Caco-2 (cell line): ENCODE measurements around the gene SHOC1. TPM values are rescaled to one million over a fixed set of nuclear protein-coding genes. Genes with fewer than 3 reads are reported as not detected.

ENCODE experiments used
- Bru-seq: library from RNA; stranded (reverse); fragments of 400-500 nt; gene quantifications from one replicate; lab custom pipeline; 2021; lab: Mats Ljungman, UMichigan
- BruChase-seq, 2 experiments: library from RNA; stranded (reverse); fragments of 400-500 nt; gene quantifications; one replicate each; lab custom pipeline; 2021; lab: Mats Ljungman, UMichigan
- BruUV-seq: library from RNA; stranded (reverse); fragments of 400-500 nt; replicated peaks from 2 replicates; lab custom pipeline; 2021; lab: Mats Ljungman, UMichigan
- CTCF ChIA-PET: fragments of 300-600 bp; sonication (Branson Sonifier 250); formaldehyde crosslinking; loops from one replicate; lab custom pipeline; 2022; ENCODE audit warnings: antibody characterized with exemption; lab: Charles Lee
- POLR2A ChIA-PET: fragments of 300-600 bp; sonication (Branson Sonifier 250); formaldehyde crosslinking; loops from one replicate; lab custom pipeline; 2022; ENCODE audit warnings: antibody characterized with exemption; lab: Charles Lee
- DNase-seq, 2 experiments: peaks; one replicate each; pipeline versions ENCODE4 v3.0.0 to v3.0.0-alpha.2; 2020 to 2022
- H3K27me3 ChIP-seq: replicated peaks from 2 replicates; pipeline ENCODE4 v1.6.0; 2011; ENCODE audit warnings: low read length; ENCODE audit not compliant: control insufficient read depth, insufficient read depth
- H3K36me3 ChIP-seq: 2 replicates; pipeline ENCODE4 v1.5.1; 2011; ENCODE audit warnings: low read length; ENCODE audit not compliant: control insufficient read depth, insufficient read depth
- H3K4me1 ChIP-seq: fragments of 250-450 bp; sonication (Bioruptor Pico); 2 replicates; pipeline ENCODE4 v1.5.1; 2020; ENCODE audit warnings: mild to moderate bottlenecking
- H3K4me3 ChIP-seq: 2 replicates; pipeline ENCODE4 v1.5.1; 2011; ENCODE audit warnings: low read depth, mild to moderate bottlenecking, control low read depth, low read length
- H3K9me3 ChIP-seq: fragments of 250-450 bp; sonication (Bioruptor Pico); 2 replicates; pipeline ENCODE4 v1.5.1; 2020; ENCODE audit warnings: mild to moderate bottlenecking, moderate library complexity
- H3K27ac Mint-ChIP-seq: one replicate; pipeline ENCODE4 v1.8.0; 2022; ENCODE audit warnings: mixed read lengths; ENCODE audit not compliant: unreplicated experiment
- H3K27me3 Mint-ChIP-seq: one replicate; pipeline ENCODE4 v1.8.0; 2022; ENCODE audit warnings: mixed read lengths; ENCODE audit not compliant: insufficient read depth, unreplicated experiment
- H3K36me3 Mint-ChIP-seq: one replicate; pipeline ENCODE4 v1.8.0; 2022; ENCODE audit warnings: mild to moderate bottlenecking, mixed read lengths; ENCODE audit not compliant: insufficient read depth, unreplicated experiment
- H3K4me1 Mint-ChIP-seq: one replicate; pipeline ENCODE4 v1.8.0; 2022; ENCODE audit warnings: low read depth, mixed read lengths; ENCODE audit not compliant: unreplicated experiment
- H3K4me3 Mint-ChIP-seq: one replicate; pipeline ENCODE4 v1.8.0; 2022; ENCODE audit warnings: mild to moderate bottlenecking, moderate library complexity, mixed read lengths; ENCODE audit not compliant: unreplicated experiment
- H3K9me3 Mint-ChIP-seq: one replicate; pipeline ENCODE4 v1.8.0; 2022; ENCODE audit warnings: mixed read lengths; ENCODE audit not compliant: unreplicated experiment
- intact Hi-C: fragments of 100-400 bp; cut with micrococcal nuclease; formaldehyde crosslinking; loops from one replicate; pipeline ENCODE4 v1.10.0; 2022; ENCODE audit not compliant: unreplicated experiment
- long read RNA-seq: library from polyadenylated mRNA; stranded (forward); transcript quantifications from one replicate; pipeline ENCODE4 v2.0.0, GENCODE V29; 2022
- total RNA-seq: library from RNA; stranded (reverse); gene quantifications from 2 replicates; pipeline ENCODE4 v1.2.3, GENCODE V29; 2022
- TF ChIP-seq, protein P1 (sequence below), 2 experiments: fragments of 200-600 bp in 1 of 2; IDR thresholded peaks; 1 replicate in 1 of 2; 2 replicates in 1 of 2; pipeline versions ENCODE4 v1.5.1 to v1.8.0; 2011 to 2022; ENCODE audit warnings: antibody characterized with exemption in 1 of 2, control low read depth in 1 of 2, inconsistent platforms in 1 of 2, low read depth in 1 of 2, low read length in 1 of 2, mild to moderate bottlenecking in 1 of 2, moderate library complexity in 1 of 2; ENCODE audit not compliant: insufficient read depth in 1 of 2, severe bottlenecking in 1 of 2, unreplicated experiment in 1 of 2

The SHOC1 gene
- total RNA-seq, result not detected in 2 replicates
- percentile 1 among the genes with signal in this experiment for Bru-seq, nascent RNA
- BruChase-seq, experiment 1, labeled RNA remaining after a 2-hour chase, result percentile 5 among the genes with signal in this experiment
- percentile 9 among the genes with signal in this experiment for BruChase-seq, experiment 2, labeled RNA remaining after a 6-hour chase
- long read RNA-seq, partial matches to known transcripts, result 0 of 1 reads
- long read RNA-seq, other reads (novel, unspliced or antisense), result 1 of 1 reads

DNA sequence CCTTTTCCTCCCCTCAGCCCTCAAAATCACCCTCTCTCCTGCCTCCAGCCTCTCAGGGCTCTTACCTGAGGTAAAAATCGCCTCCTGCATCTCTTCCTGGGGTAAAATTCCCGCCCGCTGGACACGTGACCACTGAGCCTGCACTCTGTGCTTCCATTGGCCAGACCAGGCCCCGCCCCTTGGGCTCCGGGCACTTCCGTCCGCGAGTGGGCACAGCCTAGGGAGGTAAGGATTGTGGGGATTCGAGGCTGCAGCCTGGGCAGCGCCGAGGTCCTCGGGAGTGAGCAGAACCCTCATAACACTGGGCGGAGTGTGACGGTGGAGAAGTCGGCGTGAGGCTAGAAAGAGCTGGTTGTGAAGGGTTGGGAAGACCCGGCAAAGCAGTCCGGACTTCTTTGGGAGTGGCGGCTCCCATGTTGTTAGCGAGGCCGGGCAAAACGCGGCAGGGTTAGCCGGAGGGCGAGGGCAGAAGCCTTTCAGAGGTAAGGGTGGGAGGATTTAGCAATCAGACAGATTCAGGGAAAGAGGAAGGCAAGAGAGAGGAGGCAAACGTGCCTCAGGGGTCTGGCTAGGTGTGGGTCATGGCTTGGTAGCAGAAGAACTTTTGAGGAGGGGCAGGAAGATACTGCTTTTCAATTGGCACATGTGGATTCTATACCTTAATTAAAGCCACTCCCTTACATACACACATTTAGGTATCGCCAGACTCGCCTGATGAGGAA lies at the start of gene SHOC1:
Gene SHOC1, minus strand, starts transcription at position 103 of the 722 bp plus-strand sequence. CDS start 3,519 bp downstream, outside the sequence.
- TF ChIP-seq, protein P1, sequence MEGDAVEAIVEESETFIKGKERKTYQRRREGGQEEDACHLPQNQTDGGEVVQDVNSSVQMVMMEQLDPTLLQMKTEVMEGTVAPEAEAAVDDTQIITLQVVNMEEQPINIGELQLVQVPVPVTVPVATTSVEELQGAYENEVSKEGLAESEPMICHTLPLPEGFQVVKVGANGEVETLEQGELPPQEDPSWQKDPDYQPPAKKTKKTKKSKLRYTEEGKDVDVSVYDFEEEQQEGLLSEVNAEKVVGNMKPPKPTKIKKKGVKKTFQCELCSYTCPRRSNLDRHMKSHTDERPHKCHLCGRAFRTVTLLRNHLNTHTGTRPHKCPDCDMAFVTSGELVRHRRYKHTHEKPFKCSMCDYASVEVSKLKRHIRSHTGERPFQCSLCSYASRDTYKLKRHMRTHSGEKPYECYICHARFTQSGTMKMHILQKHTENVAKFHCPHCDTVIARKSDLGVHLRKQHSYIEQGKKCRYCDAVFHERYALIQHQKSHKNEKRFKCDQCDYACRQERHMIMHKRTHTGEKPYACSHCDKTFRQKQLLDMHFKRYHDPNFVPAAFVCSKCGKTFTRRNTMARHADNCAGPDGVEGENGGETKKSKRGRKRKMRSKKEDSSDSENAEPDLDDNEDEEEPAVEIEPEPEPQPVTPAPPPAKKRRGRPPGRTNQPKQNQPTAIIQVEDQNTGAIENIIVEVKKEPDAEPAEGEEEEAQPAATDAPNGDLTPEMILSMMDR (IDR thresholded peaks at IDR 0.05; ENCODE audit: insufficient read depth in 1 of 2, low read depth in 1 of 2, low read length in 1 of 2, severe bottlenecking in 1 of 2, unreplicated experiment in 1 of 2), result no peak
- no peaks in the 10 kb centered on the region for H3K4me1 ChIP-seq
- H3K4me3 Mint-ChIP-seq, result no peak within 1 kb of the TSS
- no peak within 1 kb of the TSS for H3K27ac Mint-ChIP-seq
- BruUV-seq, result no TSS peak
- H3K9me3 Mint-ChIP-seq, result no peaks in the 10 kb centered on the region
- POLR2A ChIA-PET, result no interaction called here
- H3K27me3 ChIP-seq, result no peaks in the 10 kb centered on the region
- no peaks in the 10 kb centered on the region for H3K36me3 ChIP-seq
- H3K4me3 ChIP-seq, result no peak within 1 kb of the TSS
- H3K4me1 Mint-ChIP-seq, result no peaks in the 10 kb centered on the region
- CTCF ChIA-PET, result no interaction called here
- DNase-seq, result no peak
- no peaks in the 10 kb centered on the region for H3K36me3 Mint-ChIP-seq
- H3K9me3 ChIP-seq, result no peaks in the 10 kb centered on the region
- intact Hi-C loops, result no loop called here
- H3K27me3 Mint-ChIP-seq, result no peaks in the 10 kb centered on the region

DNA sequence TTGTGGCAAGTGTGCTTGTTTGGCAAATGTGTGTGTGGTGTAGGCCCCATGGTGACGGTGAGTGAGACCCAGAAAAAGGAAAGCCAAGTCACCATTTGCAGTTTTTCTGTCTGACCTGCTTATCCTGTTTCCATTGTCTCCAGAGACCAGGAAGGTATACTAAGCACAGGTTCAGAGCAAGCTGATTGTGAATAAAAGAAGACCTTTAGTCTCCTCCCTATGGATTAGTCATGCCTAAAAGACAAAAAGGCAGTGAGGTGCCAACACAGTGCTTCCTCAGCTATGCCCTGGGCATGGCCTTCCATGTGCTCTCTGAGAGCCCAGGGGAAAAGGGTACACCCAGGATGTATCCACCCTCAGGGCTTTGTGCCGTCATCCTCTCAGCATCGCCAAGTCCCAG lies 49.2 kb upstream of the SHOC1 start:
- H3K36me3 Mint-ChIP-seq, result no peaks in the 10 kb centered on the region
- peaks cover 7% of the 10 kb centered on the region for H3K4me1 Mint-ChIP-seq
- CTCF ChIA-PET, result no interaction called here
- Histone ChIP-seq H3K9me3 (no peaks in the 10 kb centered on the region), H3K4me3 (no peak overlapping the region), H3K36me3 (no peaks in the 10 kb centered on the region; the same call in 1 of the 2 replicates), H3K27me3 (no peaks in the 10 kb centered on the region), H3K4me1 (peaks cover 23% of the 10 kb centered on the region)
- DNase-seq, result no peak
- H3K27me3 Mint-ChIP-seq, result no peaks in the 10 kb centered on the region
- BruUV-seq, result no TSS peak
- no peak overlapping the region for H3K27ac Mint-ChIP-seq
- TF ChIP-seq, protein P1 (IDR thresholded peaks at IDR 0.05; ENCODE audit: insufficient read depth in 1 of 2, low read depth in 1 of 2, low read length in 1 of 2, severe bottlenecking in 1 of 2, unreplicated experiment in 1 of 2), result no peak
- no peaks in the 10 kb centered on the region for H3K9me3 Mint-ChIP-seq
- no peak overlapping the region for H3K4me3 Mint-ChIP-seq
- intact Hi-C loops, result no loop called here
- POLR2A ChIA-PET, result no interaction called here

DNA sequence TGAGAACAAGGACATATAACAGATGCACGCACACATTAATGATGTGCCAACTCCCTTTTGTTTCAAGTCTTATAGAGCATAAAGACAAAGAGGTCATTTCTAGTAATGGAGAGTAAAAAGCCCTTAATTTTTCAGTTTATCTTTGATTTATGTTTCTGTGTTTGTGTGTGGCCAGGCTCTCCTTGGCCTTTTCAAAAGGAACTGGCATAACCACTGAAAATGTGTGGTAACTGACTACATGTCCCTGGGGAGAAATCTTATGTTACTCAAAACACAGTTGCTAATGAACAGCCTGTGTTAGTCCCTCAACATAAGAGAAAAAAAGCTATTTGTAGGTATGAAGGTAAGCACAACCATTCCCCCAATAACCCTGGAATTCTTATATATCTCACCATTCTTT lies 47.6 kb upstream of the SHOC1 start:
- BruUV-seq, result no TSS peak

More for the DNA sequence above, 47.6 kb upstream of the SHOC1 start:
- no peak for DNase-seq
- H3K4me1 Mint-ChIP-seq, result peaks cover 11% of the 10 kb centered on the region
- H3K27ac Mint-ChIP-seq, result no peak overlapping the region
- intact Hi-C loops, result no loop called here
- Histone ChIP-seq H3K27me3 (no peaks in the 10 kb centered on the region), H3K9me3 (no peaks in the 10 kb centered on the region), H3K4me1 (peaks cover 22% of the 10 kb centered on the region), H3K36me3 (no peaks in the 10 kb centered on the region; the same call in 1 of the 2 replicates), H3K4me3 (no peak overlapping the region)
- POLR2A ChIA-PET, result no interaction called here
- H3K9me3 Mint-ChIP-seq, result no peaks in the 10 kb centered on the region
- H3K27me3 Mint-ChIP-seq, result no peaks in the 10 kb centered on the region
- CTCF ChIA-PET, result no interaction called here
- no peak overlapping the region for H3K4me3 Mint-ChIP-seq
- H3K36me3 Mint-ChIP-seq, result no peaks in the 10 kb centered on the region
- TF ChIP-seq, protein P1 (IDR thresholded peaks at IDR 0.05; ENCODE audit: insufficient read depth in 1 of 2, low read depth in 1 of 2, low read length in 1 of 2, severe bottlenecking in 1 of 2, unreplicated experiment in 1 of 2), result no peak
